HG02840 (cell line): ENCODE measurements around the gene NXPE3.
"Not testable (repeated sequence)": the region's sequence is repeated elsewhere in the genome, so short reads cannot be mapped to it uniquely, and the experiment has no call there.

Source experiments
- ATAC-seq: cut with Tn5 transposase; IDR thresholded peaks from one replicate; pipeline ENCODE4 v1.9.1; 2021; ENCODE audit warnings: mild to moderate bottlenecking, moderate library complexity, moderate number of reproducible peaks; ENCODE audit not compliant: unreplicated experiment, low FRiP score

NXPE3 gene

DNA sequence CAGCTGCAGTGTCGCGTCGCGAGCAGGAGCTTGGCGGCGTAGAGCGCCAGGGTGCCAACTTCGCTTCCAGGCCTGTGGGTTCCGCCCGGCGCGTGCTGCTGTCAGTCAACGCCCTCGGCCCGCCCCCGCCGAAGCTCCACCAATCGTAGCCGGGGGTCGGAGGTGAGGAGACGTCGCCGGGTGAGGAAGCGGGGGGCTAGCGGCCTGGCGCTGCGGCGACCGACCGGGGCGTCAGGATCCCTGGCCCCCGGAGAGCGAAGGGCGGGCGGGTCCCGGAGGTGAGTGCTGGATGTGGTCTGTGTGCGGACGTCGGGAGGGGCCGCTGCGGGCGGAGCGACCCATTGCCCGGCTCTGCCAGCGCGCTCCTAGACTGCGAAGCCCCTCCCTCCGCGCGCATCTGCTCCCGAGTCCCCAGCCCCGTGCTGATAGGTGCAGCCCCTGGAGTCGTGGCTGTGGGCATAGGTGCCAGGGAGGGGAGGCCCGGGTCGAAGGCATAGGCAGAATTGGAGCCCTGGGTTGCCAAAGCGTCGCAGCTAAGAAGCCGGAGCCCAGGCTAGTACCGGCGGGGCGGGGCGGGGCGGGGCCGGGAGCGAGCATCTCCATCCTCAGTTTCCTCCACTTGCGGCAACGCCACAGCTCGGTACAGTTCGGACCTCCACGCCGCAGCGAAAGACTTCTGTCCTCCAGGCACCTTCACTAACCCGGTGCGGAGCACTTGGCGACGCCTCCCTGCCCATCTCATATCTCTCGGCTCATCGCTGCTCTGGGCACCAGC, at the start of gene NXPE3:
TSS of gene NXPE3 (plus strand) at position 165 of the 775 bp plus-strand sequence. CDS start 6,386 bp downstream, outside the sequence.
- peak; percentile 90 for ATAC-seq

GRCh38 chr3:101729586-101729985, 49.4 kb upstream of the NXPE3 start:
- no peak for ATAC-seq

DNA sequence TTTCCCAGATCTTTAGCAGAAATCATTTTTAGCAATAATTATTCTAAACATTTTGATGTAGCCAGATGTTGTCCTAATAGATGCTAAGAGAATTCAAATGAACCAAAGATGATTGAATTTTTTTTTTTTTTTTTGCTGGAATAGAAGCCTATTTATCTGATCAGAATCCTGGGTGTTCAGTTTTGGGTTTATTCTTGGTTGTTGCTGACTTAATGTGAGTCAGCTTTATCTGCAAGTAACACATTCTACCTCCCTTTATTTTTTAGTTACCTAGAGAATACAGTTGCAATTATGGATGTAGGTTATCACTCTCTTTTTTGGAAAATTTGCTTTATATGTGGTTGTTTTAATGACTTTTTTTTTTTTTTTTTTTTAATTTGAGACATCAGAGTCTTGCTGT, 48.2 kb upstream of the NXPE3 start:
- ATAC-seq, result no peak

DNA sequence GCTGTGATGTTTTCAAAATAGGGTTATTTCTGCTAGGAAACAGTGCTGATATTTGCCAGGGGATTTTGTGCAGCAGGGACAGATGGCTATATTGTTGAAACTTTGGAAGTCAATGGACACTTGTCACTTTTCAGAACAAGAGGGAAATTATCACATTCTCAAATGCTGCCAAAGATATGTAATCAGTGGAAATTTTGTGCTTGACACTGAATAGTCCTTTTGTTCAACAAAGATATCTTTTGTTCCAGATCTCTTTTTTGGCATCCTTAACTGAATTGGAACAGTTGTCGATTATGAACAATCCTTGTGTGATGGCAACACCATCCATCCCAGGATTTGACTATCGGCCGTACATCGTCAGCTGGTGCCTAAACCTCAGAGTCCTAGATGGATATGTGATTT, 46.8 kb upstream of the NXPE3 start:
- ATAC-seq, result no peak

DNA sequence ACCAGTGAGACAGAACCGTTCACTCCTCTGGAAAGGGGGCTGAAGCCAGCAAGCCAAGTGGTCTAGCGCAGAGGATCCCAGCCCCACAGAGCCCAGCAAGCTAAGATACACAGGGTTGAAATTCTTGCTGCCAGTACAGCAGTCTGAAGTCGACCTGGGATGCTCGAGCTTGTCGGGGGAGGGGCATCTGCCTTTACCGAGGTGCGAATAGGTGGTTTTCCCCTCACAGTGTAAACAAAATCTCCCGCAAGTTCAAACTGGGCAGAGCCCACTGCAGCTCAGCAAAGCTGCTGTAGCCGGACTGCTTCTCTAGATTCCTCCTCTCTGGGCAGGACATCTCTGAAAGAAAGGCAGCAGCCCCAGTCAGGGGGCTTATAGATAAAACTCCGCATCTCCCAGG, 43.2 kb upstream of the NXPE3 start:
- no peak for ATAC-seq

GRCh38 chr3:101741914-101742313, 37.1 kb upstream of the NXPE3 start:
- ATAC-seq, result not testable (repeated sequence)

- no peak for ATAC-seq
Measured at GRCh38 chr3:101744811-101745210, 34.2 kb upstream of the NXPE3 start.

GRCh38 chr3:101745934-101746333, 33.1 kb upstream of the NXPE3 start:
- not testable (repeated sequence) for ATAC-seq

GRCh38 chr3:101753386-101754113, 25.5 kb upstream of the NXPE3 start:
- not testable (repeated sequence) for ATAC-seq

GRCh38 chr3:101758224-101758623, 20.8 kb upstream of the NXPE3 start:
- no peak for ATAC-seq

DNA sequence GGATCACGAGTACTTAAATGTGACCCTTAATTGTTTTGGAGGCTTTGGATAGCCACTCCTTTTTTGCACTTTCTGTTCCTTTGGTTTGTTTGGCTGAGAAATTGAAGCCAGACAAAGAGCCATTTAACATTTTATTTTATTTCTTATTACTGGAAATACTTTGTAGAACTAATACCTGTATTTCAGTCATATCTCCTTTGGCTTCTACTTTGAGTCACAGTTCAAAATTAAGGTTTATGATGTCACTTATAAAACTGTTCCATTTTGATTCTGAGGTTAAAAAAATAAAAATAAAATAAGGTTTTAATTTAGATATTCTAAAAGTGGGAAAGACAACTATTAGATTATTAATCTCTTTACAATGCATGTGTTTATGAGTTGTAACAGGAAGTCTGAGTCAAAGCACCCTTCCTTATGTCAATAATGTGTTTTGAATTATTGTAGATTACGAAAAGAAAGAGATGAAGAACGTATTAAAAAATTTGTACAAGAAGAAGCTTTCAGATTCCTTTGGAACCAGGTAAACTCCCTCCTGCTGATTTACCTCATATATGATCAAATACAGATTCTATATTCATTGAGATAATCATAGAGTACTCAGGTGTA, 16.9 kb upstream of the NXPE3 start:
- no peak for ATAC-seq

DNA sequence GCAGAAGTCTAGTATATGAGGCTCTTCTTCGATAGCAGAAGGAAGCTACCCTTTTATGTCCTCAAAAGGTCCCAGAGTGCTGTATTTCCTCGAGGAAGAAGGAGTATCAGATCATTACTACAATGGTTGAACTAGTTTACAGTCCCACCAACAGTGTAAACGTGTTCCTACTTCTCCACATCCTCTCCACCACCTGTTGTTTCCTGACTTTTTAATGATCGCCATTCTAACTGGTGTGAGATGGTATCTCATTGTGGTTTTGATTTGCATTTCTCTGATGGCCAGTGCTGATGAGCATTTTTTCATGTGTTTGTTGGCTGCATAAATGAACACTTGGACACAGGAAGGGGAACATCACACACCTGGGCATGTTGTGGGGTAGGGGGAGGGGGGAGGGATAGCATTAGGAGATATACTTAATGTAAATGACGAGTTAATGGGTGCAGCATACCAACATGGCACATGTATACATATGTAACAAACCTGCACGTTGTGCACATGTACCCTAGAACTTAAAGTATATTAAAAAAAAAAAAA, 1.2 kb upstream of the NXPE3 start:
- ATAC-seq, result not testable (repeated sequence)

DNA sequence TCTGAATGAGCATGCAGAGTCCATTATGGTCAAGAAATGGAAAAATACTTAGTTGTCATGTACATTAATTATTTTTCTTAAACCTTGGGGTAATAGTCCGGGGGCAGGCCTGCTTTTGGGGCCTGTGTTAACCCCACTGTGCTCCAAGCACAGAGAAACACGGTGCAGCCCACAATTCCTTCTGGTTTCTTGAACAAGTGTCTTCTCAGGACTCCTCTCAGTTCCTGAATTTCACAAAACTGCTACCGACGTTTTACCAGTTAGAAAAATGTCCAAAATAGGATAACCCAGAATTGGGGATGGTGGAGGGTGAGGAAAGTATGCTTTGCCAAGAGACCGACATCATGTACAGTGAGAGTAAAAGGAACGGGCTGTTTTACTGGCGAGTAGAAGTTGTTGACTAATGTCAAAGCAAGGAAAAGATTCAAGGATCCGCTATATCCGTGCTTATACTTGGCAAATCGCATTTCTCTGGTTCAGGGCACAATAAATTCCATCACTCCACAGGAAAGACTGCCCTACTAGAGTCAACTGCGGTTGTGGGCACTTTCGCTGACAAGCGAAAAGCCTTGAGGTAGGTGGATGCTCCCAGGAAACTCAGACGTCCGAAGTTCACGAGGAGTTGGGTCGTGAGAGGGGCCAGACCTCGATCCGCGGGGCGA, 495 bp upstream of the NXPE3 start:
- ATAC-seq, result no peak

GRCh38 chr3:101779822-101780381, 891 bp downstream of the NXPE3 start:
- ATAC-seq, result no peak

- no peak for ATAC-seq
Measured at GRCh38 chr3:101780661-101781060, 1.6 kb downstream of the NXPE3 start.

DNA sequence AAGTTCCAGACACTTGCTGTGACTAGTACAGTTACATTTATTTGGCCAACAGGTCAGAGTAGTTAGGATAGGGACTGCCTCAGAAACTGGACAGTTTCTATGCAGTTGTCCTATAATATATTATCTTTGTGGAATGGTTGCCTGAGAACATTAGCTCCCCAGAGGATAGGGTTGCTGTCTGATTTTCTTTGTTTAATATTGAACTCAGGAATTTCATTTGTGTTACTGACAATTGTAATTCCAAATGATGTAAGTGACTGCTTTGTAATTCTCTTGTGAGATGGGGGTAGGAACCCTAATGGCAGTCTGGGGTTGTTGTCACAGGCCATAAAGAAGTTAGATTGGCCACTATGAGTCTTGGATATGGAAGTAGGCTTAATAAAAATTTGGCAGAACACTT, 2.2 kb downstream of the NXPE3 start:
- ATAC-seq, result no peak

- ATAC-seq, result no peak
Measured at GRCh38 chr3:101784855-101785613, 6.0 kb downstream of the NXPE3 start.

GRCh38 chr3:101791778-101792177, 12.8 kb downstream of the NXPE3 start:
- peak; percentile 98 for ATAC-seq

DNA sequence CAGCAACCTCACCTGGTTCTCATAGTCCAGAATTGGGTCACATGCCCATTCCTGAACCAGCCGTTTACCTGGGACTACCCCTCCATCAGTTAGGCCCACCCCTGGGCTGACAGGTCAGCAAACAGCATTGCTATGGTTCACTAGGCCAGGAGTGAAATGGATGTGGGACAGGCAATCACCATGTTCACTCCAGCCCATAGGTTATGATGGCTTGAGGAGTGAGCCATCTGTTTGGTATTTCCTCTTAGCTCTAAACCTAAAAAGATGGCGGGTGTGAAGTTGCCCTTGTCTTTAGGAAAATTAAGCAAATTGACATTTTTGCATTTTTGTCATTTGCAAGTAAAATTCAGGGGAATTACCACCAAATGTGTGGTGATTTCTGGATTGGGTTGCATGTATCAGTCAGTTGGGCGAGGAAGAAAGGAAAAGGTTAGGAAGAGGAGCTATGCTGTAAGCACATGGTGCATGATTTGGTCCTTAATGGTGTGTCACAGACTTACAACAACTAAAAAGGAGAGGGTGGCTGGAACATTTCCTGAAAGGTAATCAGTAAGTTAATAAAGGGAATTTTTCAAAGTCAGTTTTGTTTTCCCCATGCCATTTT, 17.2 kb downstream of the NXPE3 start:
- ATAC-seq, result no peak
